Liver (tissue), 3 donors: ENCODE data around the gene SHB.

Experiments used
- CTCF ChIP-seq: fragments of 150-350 bp; IDR thresholded peaks from 2 replicates; pipeline ENCODE4 v1.5.1; 2017; ENCODE audit warnings: improper control_type of control experiment, low read depth, low read length; ENCODE audit not compliant: missing input control
- EGR1 ChIP-seq, 2 donors: IDR thresholded peaks; 2 replicates each; pipeline ENCODE4 v1.6.1; 2016 to 2018; ENCODE audit warnings: antibody characterized with exemption in 2 of 2, low read depth in 2 of 2
- JUND ChIP-seq, 2 donors: IDR thresholded peaks; 2 replicates each; pipeline ENCODE4 v1.6.1; 2016; ENCODE audit warnings: antibody characterized with exemption in 2 of 2
- RAD21 ChIP-seq, 2 donors: IDR thresholded peaks; 2 replicates each; pipeline ENCODE4 v1.6.1; 2016; ENCODE audit warnings: antibody characterized with exemption in 2 of 2, mild to moderate bottlenecking in 2 of 2
- TAF1 ChIP-seq: conservative IDR thresholded peaks from 2 replicates; pipeline ENCODE4 v1.6.1; 2016; ENCODE audit warnings: antibody characterized with exemption, mild to moderate bottlenecking
- YY1 ChIP-seq: IDR thresholded peaks from 2 replicates; pipeline ENCODE4 v1.6.1; 2016; ENCODE audit warnings: antibody characterized with exemption, mild to moderate bottlenecking
- ZBTB33 ChIP-seq: IDR thresholded peaks from 2 replicates; pipeline ENCODE4 v1.6.1; 2016; ENCODE audit warnings: antibody characterized with exemption
- TF ChIP-seq, protein P1 (sequence below): IDR thresholded peaks from 2 replicates; pipeline ENCODE4 v1.6.1; 2016; ENCODE audit warnings: antibody characterized with exemption
- donor health status: healthy.
- donor health status: healthy.

DNA sequence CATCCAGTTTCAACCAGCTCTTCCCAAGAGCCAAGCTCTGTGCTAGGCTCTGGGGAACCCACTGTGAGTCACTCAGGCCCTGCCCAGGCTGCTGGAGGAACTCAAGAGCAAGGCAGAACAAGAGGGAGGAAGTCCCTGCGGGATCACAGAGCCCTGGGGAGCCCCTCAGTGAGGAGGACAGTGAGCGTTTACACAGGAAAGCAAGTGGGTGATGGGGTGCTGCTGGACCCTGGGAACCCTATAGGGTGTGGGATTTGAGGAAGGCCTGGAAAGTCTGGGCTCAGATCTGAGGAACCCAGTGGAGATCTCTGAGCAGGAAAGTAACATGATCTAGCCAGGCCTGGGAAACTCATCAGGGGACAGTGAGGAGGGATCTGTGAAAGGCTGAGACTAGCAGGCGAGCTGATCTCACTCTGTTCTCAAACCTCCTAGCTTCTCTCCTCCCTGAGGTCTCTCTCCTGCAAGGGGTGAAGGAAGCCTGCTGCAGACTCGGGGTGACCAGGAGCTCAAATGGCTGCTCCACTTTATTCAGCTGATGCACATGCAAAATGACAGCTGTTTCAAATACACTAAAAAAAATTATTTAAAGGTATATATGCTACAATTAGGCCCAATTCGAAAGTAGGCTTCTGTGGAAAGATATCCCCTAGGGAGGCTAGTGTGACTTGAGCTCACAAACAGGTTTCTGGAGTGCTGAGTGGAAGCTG lies 70.0 kb downstream of the SHB start:
- TF ChIP-seq CTCF: no peak
- TF ChIP-seq ZBTB33: no peak
- TF ChIP-seq, protein P1, sequence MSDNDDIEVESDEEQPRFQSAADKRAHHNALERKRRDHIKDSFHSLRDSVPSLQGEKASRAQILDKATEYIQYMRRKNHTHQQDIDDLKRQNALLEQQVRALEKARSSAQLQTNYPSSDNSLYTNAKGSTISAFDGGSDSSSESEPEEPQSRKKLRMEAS: no peak
- no peak for TF ChIP-seq EGR1 (IDR thresholded peaks at IDR 0.05; ENCODE audit: low read depth in 2 of 2)
- TF ChIP-seq YY1: no peak
- no peak for TF ChIP-seq RAD21 (IDR thresholded peaks at IDR 0.05)
- TF ChIP-seq TAF1: no peak
- no peak for TF ChIP-seq JUND (IDR thresholded peaks at IDR 0.05)
